ENCODE measurements around the gene IGSF21.

The IGSF21 gene

DNA sequence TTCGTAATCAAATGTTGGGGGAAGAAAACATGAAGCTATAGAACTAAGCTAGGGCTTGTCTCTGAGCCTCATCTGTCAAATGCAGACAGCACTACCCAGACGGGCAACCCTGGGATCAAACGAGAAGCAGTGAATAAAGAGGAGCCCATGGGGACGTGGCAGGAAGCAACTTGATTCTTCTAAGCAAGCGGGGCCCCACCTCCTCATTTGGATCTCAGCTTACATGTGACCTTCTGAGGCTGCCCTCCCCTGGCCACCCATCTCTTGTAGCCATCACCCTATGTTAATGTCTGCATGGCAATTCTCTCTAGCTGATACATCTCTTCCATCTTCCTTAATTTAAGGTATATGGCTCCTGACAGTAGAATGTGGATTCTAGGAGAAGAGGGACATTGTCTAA lies 171.3 kb downstream of the IGSF21 start:
- no peak for DNase-seq

DNA sequence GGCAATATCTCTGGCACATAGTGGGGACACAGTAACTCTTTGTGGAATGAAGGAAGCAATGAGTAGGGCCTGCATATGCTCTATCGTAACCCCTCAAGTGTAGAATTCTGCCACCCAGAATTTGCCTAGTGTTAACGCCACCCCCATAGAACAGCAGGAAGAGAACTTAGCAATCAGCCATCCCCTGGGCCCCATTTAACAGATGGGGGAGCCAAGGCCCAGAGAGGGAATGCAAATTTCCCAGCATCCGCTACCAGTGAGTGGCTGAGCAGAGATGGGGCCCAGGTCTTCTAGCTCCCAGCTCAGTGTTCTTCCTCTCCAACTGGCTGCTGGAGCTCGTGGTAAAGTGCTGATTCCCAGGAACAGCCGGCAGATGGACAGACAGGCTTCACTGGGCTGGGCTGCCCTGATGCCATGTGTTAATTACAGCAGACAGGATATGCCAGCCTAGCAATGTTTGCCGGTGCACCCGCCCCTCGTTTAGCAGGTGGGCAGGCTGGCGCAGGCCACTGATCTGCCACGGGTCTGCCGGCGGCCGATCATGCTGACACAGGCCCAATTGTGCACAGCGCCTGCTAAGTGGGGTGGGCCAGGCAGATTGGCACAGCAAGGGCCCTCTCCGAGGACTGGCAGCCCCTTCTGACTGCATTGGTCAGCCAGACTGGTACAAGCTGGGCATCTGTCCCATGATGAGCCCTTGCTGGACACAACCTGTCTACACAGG lies 171.9 kb downstream of the IGSF21 start:
- DNase-seq: no peak

DNA sequence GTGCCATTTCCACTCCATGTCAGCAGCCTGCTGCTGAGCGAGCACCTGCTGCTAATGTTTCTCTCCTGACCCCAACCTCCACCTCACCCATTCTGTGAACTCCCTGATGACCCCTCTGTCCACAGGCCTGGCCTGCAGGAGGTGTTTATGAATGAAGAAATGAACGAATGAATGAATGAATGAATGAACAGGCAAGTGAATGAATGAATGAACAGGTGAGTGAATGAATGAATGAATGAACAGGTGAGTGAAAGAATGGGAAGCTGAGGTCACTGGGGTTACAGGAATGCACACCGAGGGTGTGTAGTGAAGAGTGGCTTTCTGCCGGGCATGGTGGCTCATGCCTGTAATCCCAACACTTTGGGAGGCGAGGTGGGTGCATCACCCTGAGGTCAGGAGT lies 173.4 kb downstream of the IGSF21 start:
- no peak for DNase-seq

DNA sequence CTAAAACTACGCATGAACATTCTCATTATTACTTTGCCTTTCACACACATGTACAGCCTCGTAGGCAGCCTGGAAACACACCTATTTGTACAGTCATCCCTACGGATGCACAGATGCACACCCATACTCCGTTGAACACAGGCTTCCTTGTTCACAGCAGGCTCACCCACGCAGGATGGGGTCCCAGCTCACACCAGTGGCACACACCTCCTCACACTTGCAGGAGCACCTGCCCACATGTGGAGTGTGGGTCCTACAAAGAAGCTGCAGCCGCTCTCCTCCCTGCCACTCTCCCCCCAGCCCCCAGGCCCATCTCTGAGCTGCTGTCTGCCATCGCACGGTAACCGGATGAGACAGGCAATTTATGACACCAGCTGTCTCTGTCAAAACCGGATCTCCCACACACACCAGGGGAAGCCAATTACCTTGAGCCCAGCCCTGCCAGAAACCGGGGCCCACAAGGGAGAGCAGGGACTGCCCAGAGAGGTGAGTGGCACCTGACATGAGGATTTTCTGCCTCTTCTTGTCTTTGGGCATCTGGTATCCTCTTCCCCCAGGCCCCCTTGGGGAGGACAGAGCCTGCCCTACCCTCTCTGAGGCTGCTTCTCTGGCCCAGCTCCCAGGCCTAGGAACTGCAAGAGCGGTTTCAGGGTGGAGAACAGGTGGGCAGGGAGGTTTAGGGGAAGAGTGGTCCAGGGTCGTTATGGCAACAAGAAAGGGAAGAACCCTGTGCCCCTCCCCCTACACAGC lies 175.4 kb downstream of the IGSF21 start:
- no peak for DNase-seq

- DNase-seq: no peak
These were observed 176.2 kb downstream of the IGSF21 start for GRCh38 chr1:18283601-18284385.

- no peak for DNase-seq
These were observed 177.4 kb downstream of the IGSF21 start for GRCh38 chr1:18284805-18285537.

- no peak for DNase-seq
These were observed 177.9 kb downstream of the IGSF21 start for GRCh38 chr1:18285538-18285924.

- DNase-seq: no peak
These were observed 181.1 kb downstream of the IGSF21 start for GRCh38 chr1:18288722-18289121.

GRCh38 chr1:18289597-18289996 lies 182.0 kb downstream of the IGSF21 start:
- no peak for DNase-seq

DNA sequence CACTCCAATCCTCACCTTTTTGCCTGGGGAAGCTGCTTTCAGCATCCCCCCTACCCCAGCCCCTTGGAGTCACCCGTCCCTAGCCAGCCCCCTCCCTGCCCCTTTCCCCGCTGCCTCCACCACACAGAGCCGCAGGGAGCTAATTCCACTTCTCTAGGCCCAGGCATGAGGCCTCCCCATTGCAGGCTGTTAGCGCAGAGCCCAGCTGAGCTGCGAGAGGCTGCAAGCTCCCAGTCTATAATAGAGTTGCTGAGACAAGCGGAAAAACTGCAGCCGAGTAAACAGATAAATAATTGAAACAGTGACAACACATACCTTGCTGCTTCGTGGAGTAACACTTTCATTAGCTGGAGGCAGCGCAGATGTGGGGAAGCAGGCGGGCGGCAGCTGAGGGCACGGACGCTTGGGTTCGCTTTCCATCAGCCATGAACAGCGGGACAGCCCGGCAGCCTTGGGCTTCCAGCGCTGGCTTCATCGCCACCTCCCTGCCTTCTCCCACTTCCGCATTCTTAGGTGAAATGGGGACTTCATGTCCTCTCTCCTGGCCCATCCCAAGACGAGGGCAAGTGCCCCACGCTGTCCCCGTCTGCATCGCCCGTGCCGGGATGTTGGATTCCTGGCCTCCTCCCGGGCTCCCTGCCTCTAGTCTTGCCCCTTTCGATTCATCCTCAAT lies 183.3 kb downstream of the IGSF21 start:
- no peak for DNase-seq

DNA sequence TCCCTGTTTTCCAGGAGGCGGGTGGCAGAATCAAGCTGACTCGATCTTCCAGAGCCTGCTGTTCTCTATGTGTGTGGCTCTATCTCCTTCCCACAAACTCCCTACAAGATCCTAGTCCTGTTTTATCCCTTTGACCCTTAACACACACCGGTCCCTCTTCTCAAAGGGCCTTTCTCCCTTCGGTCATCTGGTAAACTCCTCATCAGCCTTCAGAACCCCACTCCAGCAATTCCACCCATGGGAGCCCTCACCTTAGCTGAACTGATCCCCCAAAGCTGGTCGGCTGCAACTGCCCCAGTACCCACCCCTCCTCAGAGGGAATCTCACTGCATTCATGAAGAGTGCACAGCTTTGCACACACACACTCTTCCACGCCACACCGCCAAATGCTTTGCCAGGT lies 184.9 kb downstream of the IGSF21 start:
- DNase-seq: no peak

GRCh38 chr1:18293291-18293690 lies 185.7 kb downstream of the IGSF21 start:
- DNase-seq: no peak

DNA sequence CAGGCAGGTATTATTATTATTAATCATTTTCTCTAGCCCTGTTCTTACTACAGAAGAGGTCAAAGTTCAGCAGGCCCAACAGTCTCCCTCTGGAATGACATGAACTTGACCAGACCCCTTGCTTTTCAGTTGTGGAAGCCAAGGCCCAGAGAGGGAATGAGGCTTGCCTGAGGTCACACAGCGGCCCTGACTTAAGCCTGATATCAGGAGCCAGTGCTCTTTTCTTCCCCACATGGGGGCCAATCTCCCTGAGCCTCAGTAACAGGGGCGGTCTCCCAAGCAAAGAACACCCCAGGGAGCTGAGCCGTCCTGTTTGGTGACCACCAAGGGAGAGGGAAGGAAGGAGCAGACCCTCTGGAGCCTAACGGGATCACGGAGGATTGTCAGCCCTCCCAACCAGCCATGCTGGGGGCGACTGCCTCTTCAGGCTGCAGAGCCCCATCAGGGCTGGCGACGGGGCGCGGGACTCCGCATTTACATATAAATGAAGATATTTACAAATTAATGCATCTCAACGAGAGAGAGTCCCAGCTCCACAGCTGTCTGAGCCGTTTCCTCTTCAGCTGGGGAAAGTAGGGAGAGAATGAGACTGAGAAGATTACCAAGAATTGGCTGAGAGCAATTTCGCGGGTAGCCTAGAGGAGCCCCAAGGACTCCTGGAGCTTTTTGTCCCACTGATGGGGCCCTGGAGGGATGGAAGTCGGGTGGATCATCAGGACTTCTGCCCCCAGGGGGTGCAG lies 187.0 kb downstream of the IGSF21 start:
- DNase-seq: no peak

GRCh38 chr1:18297896-18298648 lies 190.5 kb downstream of the IGSF21 start:
- DNase-seq: no peak

- peak; percentile 46 for DNase-seq
These were observed 192.1 kb downstream of the IGSF21 start for GRCh38 chr1:18299441-18300338.

DNA sequence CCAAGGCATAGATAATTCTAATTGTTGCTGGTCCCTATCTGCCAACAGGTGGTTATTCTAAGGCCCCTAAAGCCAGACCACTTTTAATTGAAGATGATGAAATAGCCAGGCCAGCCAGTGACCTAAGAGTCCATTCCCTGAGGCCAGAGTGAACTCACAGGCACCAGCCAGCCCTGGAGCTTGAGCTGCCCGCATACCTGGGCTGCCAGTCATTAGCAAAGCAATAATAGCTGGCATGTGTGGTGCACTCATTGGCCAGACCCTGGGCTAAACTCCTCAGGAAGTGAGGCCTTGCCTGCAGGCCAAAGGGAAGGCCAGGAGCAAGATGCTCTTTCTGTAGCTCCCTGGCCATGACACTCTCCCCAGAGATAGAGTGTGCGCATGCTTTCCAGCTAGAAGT lies 192.8 kb downstream of the IGSF21 start:
- DNase-seq: no peak

GRCh38 chr1:18302788-18303413 lies 195.3 kb downstream of the IGSF21 start:
- peak; percentile 4 for DNase-seq

GRCh38 chr1:18304151-18304869 lies 196.7 kb downstream of the IGSF21 start:
- no peak for DNase-seq

All from suppressor macrophage treated with lipopolysaccharide for 4 hours (primary cell).